ENCODE measurements around the gene RHBG.

GRCh38 chr1:156430866-156431265 lies 61.9 kb downstream of the RHBG start:
- TF ChIP-seq CTCF (optimal IDR thresholded peaks at IDR 0.05 in 1 of 3, IDR thresholded peaks at IDR 0.05 in 1 of 3, conservative IDR thresholded peaks at IDR 0.05 in 1 of 3; ENCODE audit: extremely low read depth in 1 of 3, insufficient read depth in 2 of 3, low read length in 3 of 3) (no peak), EZH2 (IDR thresholded peaks at IDR 0.05; ENCODE audit: low read length) (no peak)

Measured in keratinocyte (primary cell).